CD14-positive monocyte (primary cell): Measurements from ENCODE around the gene MACROD2. TPM values are rescaled to one million over a fixed set of nuclear protein-coding genes. Genes with fewer than 3 reads are reported as not detected.
A peak's percentile ranks its signal among the peaks of the same experiment; 100 is the strongest.

Source experiments
- DNase-seq, 3 donors: peaks; one replicate each; pipeline ENCODE4 v3.0.0-alpha.2; 2011 to 2022
- H2AFZ ChIP-seq: 2 replicates; pipeline ENCODE4 v1.6.0; 2012; ENCODE audit warnings: mild to moderate bottlenecking, low read depth, low read length, inconsistent platforms; ENCODE audit not compliant: insufficient read depth, poor library complexity, severe bottlenecking
- H3K27ac ChIP-seq, 2 donors: 1 replicate in 1 of 2; 2 replicates in 1 of 2; pipeline ENCODE4 v1.5.1; 2012 to 2013; ENCODE audit warnings: low read length in 2 of 2, control low read depth in 1 of 2, inconsistent platforms in 1 of 2, low read depth in 1 of 2, mild to moderate bottlenecking in 1 of 2
- H3K27me3 ChIP-seq, 2 donors: one replicate each; pipeline versions ENCODE4 v1.6.0 to v1.6.1; 2011 to 2013; ENCODE audit warnings: low read length in 2 of 2; ENCODE audit not compliant: control insufficient read depth in 2 of 2, insufficient read depth in 2 of 2
- H3K36me3 ChIP-seq, 2 donors: replicated peaks in 1 of 2; 1 replicate in 1 of 2; 2 replicates in 1 of 2; pipeline versions ENCODE4 v1.5.1 to v1.6.1; 2012 to 2013; ENCODE audit warnings: low read length in 2 of 2, control low read depth in 1 of 2, inconsistent platforms in 1 of 2, mild to moderate bottlenecking in 1 of 2; ENCODE audit not compliant: insufficient read depth in 2 of 2, control insufficient read depth in 1 of 2
- H3K4me1 ChIP-seq, 2 donors: 1 replicate in 1 of 2; 2 replicates in 1 of 2; pipeline versions ENCODE4 v1.5.1 to v1.6.1; 2012 to 2013; ENCODE audit warnings: low read length in 2 of 2, control low read depth in 1 of 2, inconsistent platforms in 1 of 2, mild to moderate bottlenecking in 1 of 2, moderate library complexity in 1 of 2; ENCODE audit not compliant: insufficient read depth in 2 of 2, control insufficient read depth in 1 of 2
- H3K4me2 ChIP-seq: replicated peaks from 2 replicates; pipeline ENCODE3; 2012; ENCODE audit warnings: low read length, moderate library complexity, mild to moderate bottlenecking; ENCODE audit not compliant: poor library complexity, severe bottlenecking; ENCODE audit errors: extremely low read depth
- H3K4me3 ChIP-seq, 3 experiments: fragments of 200-600 bp in 1 of 3; sonication (generic) in 1 of 3; replicated peaks in 1 of 3; 1 replicate in 2 of 3; 2 replicates in 1 of 3; pipeline ENCODE4 v1.5.1; 2011 to 2013; ENCODE audit warnings: low read length in 3 of 3, mild to moderate bottlenecking in 3 of 3, control low read depth in 2 of 3, low read depth in 2 of 3, inconsistent platforms in 1 of 3, moderate library complexity in 1 of 3
- H3K79me2 ChIP-seq: 2 replicates; pipeline ENCODE4 v1.6.0; 2012; ENCODE audit warnings: mild to moderate bottlenecking, control low read depth, inconsistent platforms, low read length, moderate library complexity; ENCODE audit not compliant: insufficient read depth
- H3K9ac ChIP-seq: 2 replicates; pipeline ENCODE4 v1.6.0; 2017; ENCODE audit warnings: low read length, mild to moderate bottlenecking; ENCODE audit not compliant: insufficient read depth, poor library complexity, severe bottlenecking
- H3K9me3 ChIP-seq, 2 donors: replicated peaks in 1 of 2; 1 replicate in 1 of 2; 2 replicates in 1 of 2; pipeline versions ENCODE4 v1.5.1 to v1.6.1; 2012 to 2013; ENCODE audit warnings: low read length in 2 of 2, control low read depth in 1 of 2; ENCODE audit not compliant: control insufficient read depth in 1 of 2, insufficient read depth in 1 of 2
- H4K20me1 ChIP-seq: 2 replicates; pipeline ENCODE4 v1.6.0; 2012; ENCODE audit warnings: mild to moderate bottlenecking, low read length, control low read depth, moderate library complexity; ENCODE audit not compliant: insufficient read depth
- H3K27ac Mint-ChIP-seq, 7 donors: one replicate each; pipeline ENCODE4 v1.8.0; 2020; ENCODE audit warnings: mild to moderate bottlenecking in 7 of 7, mixed read lengths in 7 of 7, moderate library complexity in 6 of 7, inconsistent platforms in 2 of 7
- H3K27me3 Mint-ChIP-seq, 3 donors: one replicate each; pipeline ENCODE4 v1.8.0; 2021 to 2022; ENCODE audit warnings: low read depth in 3 of 3, mild to moderate bottlenecking in 3 of 3, mixed read lengths in 3 of 3, moderate library complexity in 3 of 3, inconsistent platforms in 1 of 3
- H3K36me3 Mint-ChIP-seq, 2 donors: one replicate each; pipeline ENCODE4 v1.8.0; 2020; ENCODE audit warnings: mixed read lengths in 2 of 2, inconsistent platforms in 1 of 2, mild to moderate bottlenecking in 1 of 2
- H3K4me1 Mint-ChIP-seq: one replicate; pipeline ENCODE4 v1.8.0; 2020; ENCODE audit warnings: mild to moderate bottlenecking, mixed read lengths
- H3K4me3 Mint-ChIP-seq, 2 donors: one replicate each; pipeline ENCODE4 v1.8.0; 2020; ENCODE audit warnings: mild to moderate bottlenecking in 2 of 2, mixed read lengths in 2 of 2, moderate library complexity in 1 of 2
- H3K9me3 Mint-ChIP-seq, 7 donors: one replicate each; pipeline ENCODE4 v1.8.0; 2020 to 2022; ENCODE audit warnings: mixed read lengths in 7 of 7, mild to moderate bottlenecking in 6 of 7, moderate library complexity in 6 of 7, inconsistent platforms in 2 of 7
- CTCF ChIP-seq: fragments of 200-600 bp; IDR thresholded peaks from one replicate; pipeline ENCODE4 v1.8.0; 2022; ENCODE audit warnings: antibody characterized with exemption, mild to moderate bottlenecking
- WGBS: methylation state at CpG from one replicate; pipeline ENCODE4 v1.1.5; 2013; ENCODE audit warnings: missing lambda C conversion rate; ENCODE audit not compliant: insufficient coverage; 5-methylcytosine and 5-hydroxymethylcytosine counted together
- intact Hi-C, 2 donors: fragments of 100-400 bp; cut with micrococcal nuclease; formaldehyde crosslinking; loops; one replicate each; pipeline versions ENCODE4 v1.15.0 to v1.15.1; 2023
- polyA plus RNA-seq, 3 donors: library from polyadenylated mRNA; depleted of rRNA in 1 of 3; unstranded in 2 of 3; stranded (reverse) in 1 of 3; fragments of 300-500 nt in 2 of 3; fragments of >200 nt in 1 of 3; fragmentation: Illumina TruSeq in 2 of 3; gene quantifications; 1 replicate in 2 of 3; 2 replicates in 1 of 3; pipeline ENCODE4 v1.2.3, GENCODE V29; 2012 to 2021

Gene MACROD2
- polyA plus RNA-seq, 3 donors = 0.23 TPM; not detected in 2

- H2AFZ ChIP-seq = no peak overlapping the region
- no peak overlapping the region for H3K27ac ChIP-seq
- H3K9me3 ChIP-seq = no peaks in the 10 kb centered on the region
- intact Hi-C loops = no loop called here
- DNase-seq = no peak
- H3K36me3 ChIP-seq = no peaks in the 10 kb centered on the region
- peaks cover 0 to 10% (median 1%) of the 10 kb centered on the region in 3 donors for H3K27me3 Mint-ChIP-seq
- H3K27ac Mint-ChIP-seq = no peak overlapping the region
- H4K20me1 ChIP-seq = no peaks in the 10 kb centered on the region
- H3K4me2 ChIP-seq = no peak overlapping the region
- H3K4me3 ChIP-seq = no peak overlapping the region
- no peak for TF ChIP-seq CTCF
- no peaks in the 10 kb centered on the region for H3K4me1 ChIP-seq
- H3K9me3 Mint-ChIP-seq = no peaks in the 10 kb centered on the region
- H3K79me2 ChIP-seq = no peaks in the 10 kb centered on the region
- peak overlapping the region in 1 of 2 donors; percentile 47 for H3K4me3 Mint-ChIP-seq
- H3K27me3 ChIP-seq = no peaks in the 10 kb centered on the region
- H3K9ac ChIP-seq = no peak overlapping the region
- no peaks in the 10 kb centered on the region for H3K4me1 Mint-ChIP-seq
- no peaks in the 10 kb centered on the region for H3K36me3 Mint-ChIP-seq
Observed at GRCh38 chr20:15831201-15831600, 1835.9 kb downstream of the MACROD2 start.

- intact Hi-C loops = no loop called here
- Mint-ChIP-seq H3K36me3 (no peaks in the 10 kb centered on the region), H3K27me3 (peaks cover 1 to 10% (median 3%) of the 10 kb centered on the region in 3 donors), H3K4me3 (no peak overlapping the region), H3K4me1 (no peaks in the 10 kb centered on the region), H3K9me3 (no peaks in the 10 kb centered on the region), H3K27ac (no peak overlapping the region)
- H3K27ac ChIP-seq = no peak overlapping the region
- WGBS = 76% methylated on average over 4 of the region's 6 CpGs
- no peaks in the 10 kb centered on the region for H3K36me3 ChIP-seq
- no peak overlapping the region for H3K4me3 ChIP-seq
- no peaks in the 10 kb centered on the region for H3K9me3 ChIP-seq
- no peak for TF ChIP-seq CTCF
- H3K79me2 ChIP-seq = no peaks in the 10 kb centered on the region
- DNase-seq = no peak
- no peak overlapping the region for H2AFZ ChIP-seq
- no peak overlapping the region for H3K4me2 ChIP-seq
- H3K9ac ChIP-seq = no peak overlapping the region
- no peaks in the 10 kb centered on the region for H3K4me1 ChIP-seq
- H4K20me1 ChIP-seq = no peaks in the 10 kb centered on the region
- no peaks in the 10 kb centered on the region for H3K27me3 ChIP-seq
Observed at GRCh38 chr20:15832512-15832911, 1837.2 kb downstream of the MACROD2 start.
